ENCODE data around the gene COA8.

The COA8 gene

GRCh38 chr14:103623883-103624482 is 61.2 kb downstream of the COA8 start:
- ATAC-seq (no peak), DNase-seq (no peak)
- peaks cover 27% of the 10 kb centered on the region for H3K4me1 Mint-ChIP-seq
- H3K27me3 Mint-ChIP-seq, result no peaks in the 10 kb centered on the region
- no peaks in the 10 kb centered on the region for H3K36me3 Mint-ChIP-seq (ENCODE audit: low read depth)
- H3K27ac Mint-ChIP-seq, result no peak overlapping the region
- H3K4me3 Mint-ChIP-seq, result no peak overlapping the region
- no peaks in the 10 kb centered on the region for H3K9me3 Mint-ChIP-seq

GRCh38 chr14:103624860-103625259 is 62.1 kb downstream of the COA8 start:
- Mint-ChIP-seq H3K9me3 (no peaks in the 10 kb centered on the region), H3K36me3 (ENCODE audit: low read depth) (no peaks in the 10 kb centered on the region), H3K4me3 (peak overlapping the region; percentile 61), H3K27me3 (no peaks in the 10 kb centered on the region), H3K4me1 (peaks cover 28% of the 10 kb centered on the region), H3K27ac (peak overlapping the region; percentile 85)
- DNase-seq (peak; percentile 34), ATAC-seq (no peak)

GRCh38 chr14:103625356-103626095 is 62.8 kb downstream of the COA8 start:
- ATAC-seq (no peak), DNase-seq (peak; percentile 44)
- no peaks in the 10 kb centered on the region for H3K27me3 Mint-ChIP-seq
- peaks cover 2% of the 10 kb centered on the region for H3K36me3 Mint-ChIP-seq (ENCODE audit: low read depth)
- peak overlapping the region; percentile 61 for H3K4me3 Mint-ChIP-seq
- no peaks in the 10 kb centered on the region for H3K9me3 Mint-ChIP-seq
- H3K27ac Mint-ChIP-seq, result peak overlapping the region; percentile 85
- peaks cover 33% of the 10 kb centered on the region for H3K4me1 Mint-ChIP-seq

- no peak overlapping the region for H3K4me3 Mint-ChIP-seq
Observed at GRCh38 chr14:103626146-103626850, 63.5 kb downstream of the COA8 start.

GRCh38 chr14:103627073-103628025 is 64.6 kb downstream of the COA8 start:
- Mint-ChIP-seq H3K9me3 (no peaks in the 10 kb centered on the region), H3K27me3 (no peaks in the 10 kb centered on the region), H3K27ac (peak overlapping the region; percentile 84), H3K4me3 (peak overlapping the region; percentile 48), H3K4me1 (peaks cover 45% of the 10 kb centered on the region), H3K36me3 (ENCODE audit: low read depth) (peaks cover 6% of the 10 kb centered on the region)
- DNase-seq, result no peak
- no peak for ATAC-seq

More at GRCh38 chr14:103626146-103626850, 63.5 kb downstream of the COA8 start:
- Mint-ChIP-seq H3K27me3 (no peaks in the 10 kb centered on the region), H3K4me1 (peaks cover 40% of the 10 kb centered on the region), H3K9me3 (no peaks in the 10 kb centered on the region), H3K27ac (no peak overlapping the region), H3K36me3 (ENCODE audit: low read depth) (peaks cover 6% of the 10 kb centered on the region)
- no peak for DNase-seq
- no peak for ATAC-seq

GRCh38 chr14:103628221-103628683 is 65.5 kb downstream of the COA8 start:
- no peaks in the 10 kb centered on the region for H3K9me3 Mint-ChIP-seq
- H3K4me3 Mint-ChIP-seq, result peak overlapping the region; percentile 81
- DNase-seq (peak; percentile 52), ATAC-seq (no peak)
- H3K27me3 Mint-ChIP-seq, result no peaks in the 10 kb centered on the region
- H3K36me3 Mint-ChIP-seq (ENCODE audit: low read depth), result peaks cover 9% of the 10 kb centered on the region
- H3K4me1 Mint-ChIP-seq, result peaks cover 51% of the 10 kb centered on the region
- peak overlapping the region; percentile 84 for H3K27ac Mint-ChIP-seq

GRCh38 chr14:103628684-103629502 is 66.1 kb downstream of the COA8 start, which contains the start of gene KLC1:
TSS of gene KLC1 (plus strand) at chr14:103629211. CDS start at chr14:103654565, 25,354 bp downstream.
- Mint-ChIP-seq H3K27me3 (no peaks in the 10 kb centered on the region), H3K4me1 (peaks cover 50% of the 10 kb centered on the region), H3K9me3 (no peaks in the 10 kb centered on the region), H3K4me3 (peak within 1 kb of the TSS; percentile 89), H3K27ac (peak within 1 kb of the TSS; percentile 84), H3K36me3 (ENCODE audit: low read depth) (peaks cover 10% of the 10 kb centered on the region)
- peak; percentile 92 for DNase-seq
- peak; percentile 67 for ATAC-seq

GRCh38 chr14:103629503-103630121 is 66.9 kb downstream of the COA8 start:
- H3K4me3 Mint-ChIP-seq, result peak overlapping the region; percentile 89
- peaks cover 10% of the 10 kb centered on the region for H3K36me3 Mint-ChIP-seq (ENCODE audit: low read depth)
- H3K27ac Mint-ChIP-seq, result peak overlapping the region; percentile 64
- peaks cover 50% of the 10 kb centered on the region for H3K4me1 Mint-ChIP-seq
- no peaks in the 10 kb centered on the region for H3K9me3 Mint-ChIP-seq
- ATAC-seq (peak; percentile 56), DNase-seq (peak; percentile 62)
- no peaks in the 10 kb centered on the region for H3K27me3 Mint-ChIP-seq

- no peaks in the 10 kb centered on the region for H3K9me3 Mint-ChIP-seq
- DNase-seq (no peak), ATAC-seq (no peak)
- no peak overlapping the region for H3K27ac Mint-ChIP-seq
- no peaks in the 10 kb centered on the region for H3K27me3 Mint-ChIP-seq
- H3K4me1 Mint-ChIP-seq, result peaks cover 49% of the 10 kb centered on the region
- peaks cover 10% of the 10 kb centered on the region for H3K36me3 Mint-ChIP-seq (ENCODE audit: low read depth)
- peak overlapping the region; percentile 89 for H3K4me3 Mint-ChIP-seq
Observed at GRCh38 chr14:103630364-103631108, 67.8 kb downstream of the COA8 start.

- Mint-ChIP-seq H3K4me1 (peaks cover 59% of the 10 kb centered on the region), H3K27ac (no peak overlapping the region), H3K36me3 (ENCODE audit: low read depth) (peaks cover 16% of the 10 kb centered on the region), H3K27me3 (no peaks in the 10 kb centered on the region), H3K4me3 (no peak overlapping the region), H3K9me3 (no peaks in the 10 kb centered on the region)
- ATAC-seq (no peak), DNase-seq (no peak)
Observed at GRCh38 chr14:103633391-103633790, 70.6 kb downstream of the COA8 start.

GRCh38 chr14:103634156-103634555 is 71.4 kb downstream of the COA8 start:
- H3K27me3 Mint-ChIP-seq, result no peaks in the 10 kb centered on the region
- no peaks in the 10 kb centered on the region for H3K9me3 Mint-ChIP-seq
- no peak overlapping the region for H3K4me3 Mint-ChIP-seq
- H3K4me1 Mint-ChIP-seq, result peaks cover 62% of the 10 kb centered on the region
- ATAC-seq (no peak), DNase-seq (no peak)
- H3K36me3 Mint-ChIP-seq (ENCODE audit: low read depth), result peaks cover 16% of the 10 kb centered on the region
- no peak overlapping the region for H3K27ac Mint-ChIP-seq

- Mint-ChIP-seq H3K4me3 (no peak overlapping the region), H3K9me3 (no peaks in the 10 kb centered on the region), H3K27ac (peak overlapping the region; percentile 4), H3K4me1 (peaks cover 44% of the 10 kb centered on the region), H3K36me3 (ENCODE audit: low read depth) (peaks cover 6% of the 10 kb centered on the region), H3K27me3 (no peaks in the 10 kb centered on the region)
- ATAC-seq (no peak), DNase-seq (no peak)
Observed at GRCh38 chr14:103638594-103638993, 75.8 kb downstream of the COA8 start.
